ENCODE measurements around the gene ACTL10.
"Not testable (repeated sequence)": the region's sequence is repeated elsewhere in the genome, so short reads cannot be mapped to it uniquely, and the experiment has no call there.

DNA sequence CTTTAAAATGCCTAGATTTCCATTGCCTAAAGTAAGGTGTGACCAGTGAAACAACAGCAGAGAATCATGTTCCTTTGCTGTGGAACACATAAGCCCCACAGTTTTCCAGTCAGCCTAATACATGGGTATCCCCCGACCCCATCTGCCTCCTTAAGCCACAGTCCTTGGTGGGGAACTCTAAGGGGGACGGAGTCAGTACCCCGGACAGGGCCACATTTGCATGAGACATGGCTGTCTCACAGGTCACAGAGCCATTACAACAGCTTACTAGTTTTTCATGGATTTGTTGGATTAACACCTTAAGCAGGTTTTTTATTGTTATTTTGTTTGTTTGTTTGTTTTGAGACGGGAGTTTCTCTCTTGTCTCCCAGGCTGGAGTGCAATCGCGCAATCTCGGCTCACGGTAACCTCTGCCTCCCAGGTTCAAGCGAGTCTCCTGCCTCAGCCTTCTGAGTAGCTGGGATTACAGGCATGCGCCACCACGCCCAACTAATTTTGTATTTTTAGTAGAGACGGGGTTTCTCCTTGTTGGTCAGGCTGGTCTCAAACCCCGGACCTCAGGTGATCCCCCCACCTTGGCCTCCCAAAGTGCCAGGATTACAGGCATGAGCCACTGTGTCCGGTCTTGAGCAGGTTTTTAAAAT lies 19.7 kb upstream of the ACTL10 start:
- not testable (repeated sequence) for TF ChIP-seq POLR2A (IDR thresholded peaks at IDR 0.05; ENCODE audit: low read depth, low read length); TAF1 (IDR thresholded peaks at IDR 0.05; ENCODE audit: low read depth, low read length); POLR2AphosphoS5 (IDR thresholded peaks at IDR 0.05; ENCODE audit: low read depth, low read length); PAX5 (IDR thresholded peaks at IDR 0.05; ENCODE audit: insufficient read depth, low read length, severe bottlenecking); SPI1 (IDR thresholded peaks at IDR 0.05; ENCODE audit: low read depth, low read length)
- TF ChIP-seq POU2F2 (IDR thresholded peaks at IDR 0.05; ENCODE audit: low read depth, low read length), result peak; percentile 95

All from GM12891 (cell line).